ENCODE results near the gene RGL1. TPM values are rescaled to one million over a fixed set of nuclear protein-coding genes. Genes with fewer than 3 reads are reported as not detected.

The RGL1 gene
- total RNA-seq, 1 experiment from 2014 or later, result 74.0 TPM

DNA sequence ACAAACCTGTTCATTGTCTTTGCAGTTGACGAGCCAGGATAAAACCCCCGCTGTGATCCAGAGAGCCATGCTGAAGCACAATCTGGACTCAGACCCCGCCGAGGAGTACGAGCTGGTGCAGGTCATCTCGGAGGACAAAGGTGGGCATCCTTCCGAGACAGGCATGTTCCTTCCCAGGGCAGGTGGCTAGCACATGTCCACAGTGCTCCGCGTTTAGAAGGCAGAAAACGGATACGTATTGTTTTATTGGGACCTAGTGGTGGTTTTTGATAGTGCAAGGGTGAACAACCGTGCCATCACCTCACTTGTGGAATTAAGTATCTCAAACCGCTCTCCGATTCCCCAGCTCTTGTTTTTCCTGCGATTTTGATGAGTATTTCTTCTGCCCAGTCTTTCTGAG lies 117.3 kb downstream of the RGL1 start:
- Histone ChIP-seq H3K27me3 (replicated peaks; ENCODE audit: insufficient read depth, low read depth, low read length, poor library complexity) (no peaks in the 10 kb centered on the region), H3K27ac (ENCODE audit: low read depth, low read length, poor library complexity, severe bottlenecking) (no peak overlapping the region), H3K36me3 (ENCODE audit: insufficient read depth, low read length, poor library complexity, severe bottlenecking) (peaks cover 90% of the 10 kb centered on the region), H3K9me3 (ENCODE audit: low read depth, low read length, poor library complexity, severe bottlenecking) (no peaks in the 10 kb centered on the region), H3K4me1 (ENCODE audit: insufficient read depth, low read length, poor library complexity, severe bottlenecking) (peaks cover 15% of the 10 kb centered on the region), H3K4me3 (ENCODE audit: low read depth, low read length, poor library complexity, severe bottlenecking) (no peak overlapping the region)
- POLR2A ChIA-PET (ENCODE audit: low non-redundant PET), result no interaction called here
- intact Hi-C loops (cut with micrococcal nuclease; ENCODE audit: unreplicated experiment), result loop anchor here (10.0 kb wide), 1 partner anchor 743 kb away; no protein-coding TSS in a partner anchor
- TF ChIP-seq, protein P1, sequence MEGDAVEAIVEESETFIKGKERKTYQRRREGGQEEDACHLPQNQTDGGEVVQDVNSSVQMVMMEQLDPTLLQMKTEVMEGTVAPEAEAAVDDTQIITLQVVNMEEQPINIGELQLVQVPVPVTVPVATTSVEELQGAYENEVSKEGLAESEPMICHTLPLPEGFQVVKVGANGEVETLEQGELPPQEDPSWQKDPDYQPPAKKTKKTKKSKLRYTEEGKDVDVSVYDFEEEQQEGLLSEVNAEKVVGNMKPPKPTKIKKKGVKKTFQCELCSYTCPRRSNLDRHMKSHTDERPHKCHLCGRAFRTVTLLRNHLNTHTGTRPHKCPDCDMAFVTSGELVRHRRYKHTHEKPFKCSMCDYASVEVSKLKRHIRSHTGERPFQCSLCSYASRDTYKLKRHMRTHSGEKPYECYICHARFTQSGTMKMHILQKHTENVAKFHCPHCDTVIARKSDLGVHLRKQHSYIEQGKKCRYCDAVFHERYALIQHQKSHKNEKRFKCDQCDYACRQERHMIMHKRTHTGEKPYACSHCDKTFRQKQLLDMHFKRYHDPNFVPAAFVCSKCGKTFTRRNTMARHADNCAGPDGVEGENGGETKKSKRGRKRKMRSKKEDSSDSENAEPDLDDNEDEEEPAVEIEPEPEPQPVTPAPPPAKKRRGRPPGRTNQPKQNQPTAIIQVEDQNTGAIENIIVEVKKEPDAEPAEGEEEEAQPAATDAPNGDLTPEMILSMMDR (conservative IDR thresholded peaks at IDR 0.05; ENCODE audit: low read depth, low read length), result peak; percentile 38
- TF ChIP-seq EZH2 (IDR thresholded peaks at IDR 0.05; ENCODE audit: borderline replicate concordance, low read depth, low read length, poor library complexity, severe bottlenecking), result no peak
- no TSS peak for BruUV-seq (replicated peaks)
- no peak for DNase-seq (ENCODE audit: low spot score)
- CTCF ChIA-PET, result no interaction called here

DNA sequence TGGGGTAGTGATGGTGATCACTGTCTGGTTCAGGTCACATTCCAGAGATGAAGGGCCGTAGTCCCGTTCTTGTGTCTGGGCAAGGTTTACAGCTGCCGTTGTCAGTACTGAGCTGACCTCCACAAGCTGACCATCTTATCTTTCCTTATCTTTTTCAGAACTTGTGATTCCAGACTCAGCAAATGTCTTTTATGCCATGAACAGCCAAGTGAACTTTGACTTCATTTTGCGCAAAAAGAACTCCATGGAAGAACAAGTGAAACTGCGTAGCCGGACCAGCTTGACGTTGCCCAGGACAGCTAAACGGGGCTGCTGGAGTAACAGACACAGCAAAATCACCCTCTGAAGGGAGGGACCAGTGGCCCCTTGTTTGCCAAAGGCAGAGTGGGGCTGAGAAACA lies 121.0 kb downstream of the RGL1 start:
- ChIA-PET CTCF (no interaction called here), POLR2A (ENCODE audit: low non-redundant PET) (no interaction called here)
- BruUV-seq (replicated peaks), result no TSS peak
- TF ChIP-seq, protein P1 (conservative IDR thresholded peaks at IDR 0.05; ENCODE audit: low read depth, low read length), result no peak
- no peak for TF ChIP-seq EZH2 (IDR thresholded peaks at IDR 0.05; ENCODE audit: borderline replicate concordance, low read depth, low read length, poor library complexity, severe bottlenecking)
- intact Hi-C loops (cut with micrococcal nuclease; ENCODE audit: unreplicated experiment), result loop anchor here (10.0 kb wide), 1 partner anchor 739 kb away; no protein-coding TSS in a partner anchor
- Histone ChIP-seq H3K36me3 (ENCODE audit: insufficient read depth, low read length, poor library complexity, severe bottlenecking) (peaks cover 79% of the 10 kb centered on the region), H3K27me3 (replicated peaks; ENCODE audit: insufficient read depth, low read depth, low read length, poor library complexity) (no peaks in the 10 kb centered on the region), H3K4me3 (ENCODE audit: low read depth, low read length, poor library complexity, severe bottlenecking) (no peak overlapping the region), H3K27ac (ENCODE audit: low read depth, low read length, poor library complexity, severe bottlenecking) (no peak overlapping the region), H3K4me1 (ENCODE audit: insufficient read depth, low read length, poor library complexity, severe bottlenecking) (peaks cover 4% of the 10 kb centered on the region), H3K9me3 (ENCODE audit: low read depth, low read length, poor library complexity, severe bottlenecking) (no peaks in the 10 kb centered on the region)
- DNase-seq (ENCODE audit: low spot score), result no peak

DNA sequence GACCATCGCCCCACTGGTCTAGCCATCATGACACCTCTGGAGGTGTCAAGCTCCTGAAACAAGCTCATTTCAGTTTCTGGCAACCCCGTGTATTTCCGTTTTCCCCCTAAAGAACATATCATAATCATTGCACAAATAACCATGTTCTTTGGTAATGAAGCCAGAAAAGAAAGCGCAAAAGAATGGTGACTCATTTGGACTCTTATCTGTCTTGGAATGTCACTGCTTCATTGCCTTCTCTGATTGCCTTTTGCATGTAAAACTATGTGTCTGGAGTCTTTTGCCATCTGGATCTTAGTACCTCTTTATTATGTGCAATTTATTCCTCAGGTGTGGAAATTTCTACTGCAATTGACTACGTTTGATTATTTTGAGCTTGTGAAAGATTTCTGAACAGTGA lies 122.1 kb downstream of the RGL1 start:
- intact Hi-C loops (cut with micrococcal nuclease; ENCODE audit: unreplicated experiment), result loop anchor here (10.0 kb wide), 1 partner anchor 738 kb away; no protein-coding TSS in a partner anchor
- no TSS peak for BruUV-seq (replicated peaks)

More for the DNA sequence above, 122.1 kb downstream of the RGL1 start:
- ChIA-PET POLR2A (ENCODE audit: low non-redundant PET) (no interaction called here), CTCF (no interaction called here)
- Histone ChIP-seq H3K36me3 (ENCODE audit: insufficient read depth, low read length, poor library complexity, severe bottlenecking) (peaks cover 70% of the 10 kb centered on the region), H3K4me1 (ENCODE audit: insufficient read depth, low read length, poor library complexity, severe bottlenecking) (peaks cover 12% of the 10 kb centered on the region), H3K4me3 (ENCODE audit: low read depth, low read length, poor library complexity, severe bottlenecking) (no peak overlapping the region), H3K27ac (ENCODE audit: low read depth, low read length, poor library complexity, severe bottlenecking) (no peak overlapping the region), H3K9me3 (ENCODE audit: low read depth, low read length, poor library complexity, severe bottlenecking) (no peaks in the 10 kb centered on the region), H3K27me3 (replicated peaks; ENCODE audit: insufficient read depth, low read depth, low read length, poor library complexity) (no peaks in the 10 kb centered on the region)
- DNase-seq (ENCODE audit: low spot score), result no peak
- TF ChIP-seq, protein P1 (conservative IDR thresholded peaks at IDR 0.05; ENCODE audit: low read depth, low read length), result no peak
- TF ChIP-seq EZH2 (IDR thresholded peaks at IDR 0.05; ENCODE audit: borderline replicate concordance, low read depth, low read length, poor library complexity, severe bottlenecking), result no peak

Measured in A673 (cell line).